ENCODE results near the gene RYR1.
A peak's percentile ranks its signal among the peaks of the same experiment; 100 is the strongest.
"Not testable (repeated sequence)": the region's sequence is repeated elsewhere in the genome, so short reads cannot be mapped to it uniquely, and the experiment has no call there.

The RYR1 gene

DNA sequence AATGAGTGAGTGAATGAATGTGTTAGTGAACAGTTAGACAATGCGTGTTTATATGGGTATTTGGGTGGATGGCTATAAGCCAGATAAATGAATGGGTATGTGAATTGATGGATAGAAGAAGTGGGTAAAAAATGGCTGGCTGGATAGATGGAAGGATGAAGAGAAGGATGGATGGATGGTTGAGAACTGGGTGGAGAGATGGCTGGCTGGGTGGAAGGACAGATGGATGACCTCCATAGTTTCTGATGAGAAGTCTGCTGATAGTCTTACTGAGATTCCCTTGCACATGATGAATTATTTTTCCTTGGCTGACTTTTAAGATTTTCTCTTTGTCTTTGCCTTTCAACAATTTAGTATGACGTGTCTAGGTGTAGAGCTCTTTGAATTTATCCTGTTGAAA lies 57.4 kb downstream of the RYR1 start:
- DNase-seq (ENCODE audit: low read depth in 2 of 2), result no peak

GRCh38 chr19:38492181-38492813 lies 58.8 kb downstream of the RYR1 start:
- no peak for DNase-seq (ENCODE audit: low read depth in 2 of 2)

DNA sequence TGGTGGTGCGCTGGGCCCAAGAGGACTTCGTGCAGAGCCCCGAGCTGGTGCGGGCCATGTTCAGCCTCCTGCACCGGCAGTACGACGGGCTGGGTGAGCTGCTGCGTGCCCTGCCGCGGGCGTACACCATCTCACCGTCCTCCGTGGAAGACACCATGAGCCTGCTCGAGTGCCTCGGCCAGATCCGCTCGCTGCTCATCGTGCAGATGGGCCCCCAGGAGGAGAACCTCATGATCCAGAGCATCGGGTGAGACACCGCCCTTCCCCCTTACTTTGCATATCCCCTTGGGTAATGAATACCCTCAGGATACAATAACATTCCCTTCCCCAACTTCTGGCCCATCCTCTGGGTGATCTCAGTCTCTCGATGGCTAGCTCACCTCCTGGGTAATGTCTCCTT lies 60.9 kb downstream of the RYR1 start:
- no peak for DNase-seq (ENCODE audit: low read depth in 2 of 2)

DNA sequence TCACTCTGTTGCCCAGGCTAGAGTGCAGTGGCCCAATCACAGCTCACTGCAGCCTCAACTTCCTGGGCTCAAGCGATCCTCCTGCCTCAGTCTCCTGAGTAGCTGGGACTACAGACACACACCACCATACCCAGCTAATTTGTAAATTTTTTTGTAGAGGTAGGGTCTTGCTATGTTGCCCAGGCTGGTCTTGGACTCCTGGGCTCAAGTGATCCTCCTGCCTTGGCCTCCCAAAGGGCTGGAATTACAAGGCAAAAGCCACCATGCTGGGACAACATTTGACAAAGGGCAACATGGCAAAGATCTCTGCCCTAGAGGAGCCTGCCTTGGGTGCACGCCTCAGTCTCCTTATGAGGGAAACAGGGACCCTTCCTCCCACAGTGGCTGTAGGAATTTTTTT lies 61.9 kb downstream of the RYR1 start:
- not testable (repeated sequence) for DNase-seq (ENCODE audit: low read depth in 2 of 2)

- no peak for DNase-seq (ENCODE audit: low read depth in 2 of 2)
Measured at GRCh38 chr19:38496116-38496515, 62.6 kb downstream of the RYR1 start.

GRCh38 chr19:38496603-38497487 lies 63.4 kb downstream of the RYR1 start:
- DNase-seq (ENCODE audit: low read depth in 2 of 2), result no peak

DNA sequence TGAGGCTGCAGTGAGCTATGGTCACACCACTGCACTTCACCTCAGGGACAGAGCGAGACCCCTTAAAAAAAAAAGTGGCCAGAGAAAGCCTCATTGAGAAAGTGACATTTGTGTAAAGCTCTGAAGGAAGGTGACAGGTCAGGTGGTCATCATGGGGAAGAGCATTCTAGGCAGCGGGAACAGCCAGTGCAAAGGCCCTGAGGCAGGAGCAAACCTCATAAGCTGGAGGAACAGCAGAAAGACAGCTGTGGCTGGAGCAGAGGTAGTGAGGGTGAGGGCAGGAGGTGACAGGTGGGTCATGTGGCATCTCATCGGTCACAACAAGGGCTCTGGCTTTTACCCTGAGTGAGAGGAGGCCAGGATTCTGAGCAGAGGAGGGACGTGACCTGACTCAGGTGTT lies 64.4 kb downstream of the RYR1 start:
- no peak for DNase-seq (ENCODE audit: low read depth in 2 of 2)

DNA sequence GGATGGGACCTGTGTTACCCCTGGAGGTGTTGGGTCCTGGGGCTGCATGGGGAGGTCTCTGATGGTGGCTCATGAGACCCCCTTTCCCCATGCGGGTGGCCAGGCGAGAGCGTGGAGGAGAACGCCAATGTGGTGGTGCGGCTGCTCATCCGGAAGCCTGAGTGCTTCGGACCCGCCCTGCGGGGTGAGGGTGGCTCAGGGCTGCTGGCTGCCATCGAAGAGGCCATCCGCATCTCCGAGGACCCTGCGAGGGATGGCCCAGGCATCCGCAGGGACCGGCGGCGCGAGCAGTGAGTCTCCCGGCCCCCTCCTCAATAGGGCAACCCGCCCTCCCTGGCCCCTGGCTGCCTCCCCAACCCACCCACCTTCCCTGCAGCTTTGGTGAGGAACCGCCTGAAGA lies 66.0 kb downstream of the RYR1 start:
- DNase-seq (ENCODE audit: low read depth in 2 of 2), result no peak

DNA sequence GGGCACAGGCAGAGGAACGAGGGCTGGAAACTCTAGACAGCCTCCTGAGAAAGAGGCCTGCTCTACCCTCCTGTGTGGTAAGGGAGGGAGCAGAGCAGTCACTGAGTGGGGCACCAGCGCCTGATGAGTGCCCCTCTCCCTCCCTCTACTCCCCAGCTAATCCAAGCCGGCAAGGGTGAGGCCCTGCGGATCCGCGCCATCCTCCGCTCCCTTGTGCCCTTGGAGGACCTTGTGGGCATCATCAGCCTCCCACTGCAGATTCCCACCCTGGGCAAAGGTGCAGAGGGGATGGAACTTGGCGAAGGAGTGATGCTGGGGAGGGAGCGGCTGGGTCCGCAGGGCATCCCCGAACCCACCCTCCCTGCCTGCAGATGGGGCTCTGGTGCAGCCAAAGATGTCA lies 67.0 kb downstream of the RYR1 start:
- DNase-seq (ENCODE audit: low read depth in 2 of 2), result no peak

DNA sequence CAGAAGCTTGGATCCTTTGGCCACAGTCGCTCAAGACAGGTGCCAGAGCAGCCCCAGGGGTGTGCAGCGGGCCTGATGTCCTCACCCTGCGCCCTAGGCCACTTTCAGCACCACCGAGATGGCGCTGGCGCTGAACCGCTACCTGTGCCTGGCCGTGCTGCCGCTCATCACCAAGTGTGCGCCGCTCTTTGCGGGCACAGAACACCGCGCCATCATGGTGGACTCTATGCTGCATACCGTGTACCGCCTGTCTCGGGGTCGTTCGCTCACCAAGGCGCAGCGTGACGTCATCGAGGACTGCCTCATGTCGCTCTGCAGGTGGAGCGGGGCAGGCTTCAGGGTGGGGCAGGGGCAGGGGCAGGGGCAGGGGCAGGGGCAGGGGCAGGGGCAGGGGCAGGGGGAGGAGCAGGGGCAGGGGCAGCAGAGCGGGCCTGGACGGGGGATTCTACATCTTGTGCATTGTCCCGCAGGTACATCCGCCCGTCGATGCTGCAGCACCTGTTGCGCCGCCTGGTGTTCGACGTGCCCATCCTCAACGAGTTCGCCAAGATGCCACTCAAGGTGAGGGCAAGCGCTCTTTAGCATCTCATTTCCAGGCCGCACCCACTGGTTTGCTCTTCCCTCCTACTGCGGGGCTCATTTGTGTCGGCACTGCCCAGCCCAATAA lies 69.1 kb downstream of the RYR1 start:
- DNase-seq (ENCODE audit: low read depth in 2 of 2), result no peak

- no peak for DNase-seq (ENCODE audit: low read depth in 2 of 2)
Measured at GRCh38 chr19:38503077-38503410, 69.6 kb downstream of the RYR1 start.

- DNase-seq (ENCODE audit: low read depth in 2 of 2), result no peak
Measured at GRCh38 chr19:38505958-38506357, 72.5 kb downstream of the RYR1 start.

GRCh38 chr19:38506375-38506722 lies 72.9 kb downstream of the RYR1 start:
- DNase-seq (ENCODE audit: low read depth in 2 of 2), result no peak

DNA sequence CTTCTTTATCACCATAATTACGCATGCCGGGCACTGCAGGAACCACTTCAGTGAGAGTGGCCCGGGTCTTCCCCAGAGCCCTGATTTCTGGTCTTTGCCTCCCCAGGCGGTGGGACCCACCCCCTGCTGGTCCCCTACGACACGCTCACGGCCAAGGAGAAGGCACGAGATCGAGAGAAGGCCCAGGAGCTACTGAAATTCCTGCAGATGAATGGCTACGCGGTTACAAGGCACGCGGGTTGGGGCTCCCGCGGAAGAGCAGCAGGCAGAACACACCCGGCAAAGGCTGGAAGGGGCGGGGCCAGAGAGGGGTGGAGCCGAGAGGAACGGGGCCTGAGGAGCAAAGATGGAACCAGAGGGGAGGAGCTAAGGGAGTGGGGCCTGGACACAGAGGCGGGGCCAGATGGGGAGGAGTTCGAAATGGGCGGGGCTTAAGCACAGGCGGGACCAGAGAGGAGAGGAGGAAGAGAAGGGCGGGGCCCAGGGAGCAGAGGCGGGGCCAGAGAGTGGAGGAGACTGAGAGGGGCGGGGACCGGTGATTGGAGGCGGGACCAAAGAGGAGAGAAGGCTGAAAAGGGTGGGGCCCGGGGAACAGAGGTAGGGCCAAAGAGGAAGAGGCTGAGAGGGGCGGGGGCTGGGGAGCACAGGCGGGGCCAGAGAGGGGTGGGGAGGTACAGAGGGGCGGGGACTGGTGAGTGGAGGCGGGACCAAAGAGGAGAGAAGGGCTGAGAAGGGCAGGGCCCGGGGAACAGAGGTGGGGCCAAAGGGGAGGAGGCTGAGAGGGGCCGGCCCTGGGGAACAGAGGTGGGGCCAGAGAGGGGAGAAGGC lies 73.4 kb downstream of the RYR1 start:
- peak in 1 of 2 donors; percentile 83 for DNase-seq (ENCODE audit: low read depth in 2 of 2)

GRCh38 chr19:38507551-38508127 lies 74.1 kb downstream of the RYR1 start:
- no peak for DNase-seq (ENCODE audit: low read depth in 2 of 2)

DNA sequence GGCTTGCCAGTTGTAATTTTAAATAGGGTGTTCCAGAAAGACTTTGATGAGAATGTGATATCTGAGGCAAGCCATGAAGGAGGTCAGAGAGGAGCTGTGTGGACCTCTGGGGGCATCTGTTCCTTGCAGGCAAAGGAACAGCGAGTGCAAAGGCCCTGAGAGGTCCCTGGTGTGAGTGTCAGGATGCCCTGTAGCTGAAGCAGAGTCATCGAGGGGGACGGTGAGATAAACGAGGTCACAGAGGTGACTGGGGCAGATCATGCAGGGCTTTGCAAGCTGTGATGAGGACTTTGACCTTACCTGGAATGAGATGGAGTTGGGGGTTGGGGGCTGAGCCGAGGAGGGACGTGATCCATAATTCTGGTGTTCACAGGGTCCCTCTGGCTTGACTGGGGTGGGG lies 75.0 kb downstream of the RYR1 start:
- no peak for DNase-seq (ENCODE audit: low read depth in 2 of 2)

DNA sequence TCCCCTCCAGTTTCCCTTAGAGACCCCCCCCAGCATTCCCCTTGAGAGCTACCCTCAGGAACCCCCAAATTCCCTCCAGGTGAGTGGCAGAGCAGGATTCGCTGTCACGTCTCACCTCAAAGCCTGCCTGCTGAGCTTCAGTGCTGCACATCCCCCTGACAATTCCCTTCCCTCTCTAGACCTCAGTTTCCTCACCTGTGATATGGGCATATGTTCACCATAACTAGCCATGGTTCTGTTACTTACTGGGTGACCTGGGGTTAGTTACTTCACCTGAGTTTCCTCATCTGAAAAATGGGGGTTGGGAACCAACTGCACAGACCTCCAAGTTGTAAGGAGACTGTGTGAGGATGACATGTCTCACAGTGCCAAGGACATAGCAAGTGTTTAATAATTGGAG lies 75.5 kb downstream of the RYR1 start:
- no peak for DNase-seq (ENCODE audit: low read depth in 2 of 2)

- no peak for DNase-seq (ENCODE audit: low read depth in 2 of 2)
Measured at GRCh38 chr19:38511074-38511708, 77.7 kb downstream of the RYR1 start.

GRCh38 chr19:38512277-38512676 lies 78.8 kb downstream of the RYR1 start:
- DNase-seq (ENCODE audit: low read depth in 2 of 2), result no peak

DNA sequence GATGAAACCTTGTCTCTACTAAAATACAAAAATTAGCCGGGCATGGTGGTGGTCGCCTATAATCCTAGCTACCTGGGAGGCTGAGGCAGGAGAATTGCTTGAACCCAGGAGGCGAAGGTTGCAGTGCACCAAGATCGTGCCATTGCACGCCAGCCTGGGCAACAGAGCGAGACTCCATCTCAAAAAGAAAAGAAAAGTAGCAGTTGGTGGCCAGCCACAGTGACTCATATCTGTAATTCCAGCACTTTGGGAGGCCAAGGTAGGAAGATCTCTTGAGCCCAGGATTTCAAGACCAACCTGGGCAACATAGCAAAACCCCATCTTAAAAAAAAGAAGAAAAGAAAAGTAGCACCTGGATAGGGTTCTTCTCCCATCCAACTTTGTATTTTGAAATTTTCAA lies 79.7 kb downstream of the RYR1 start:
- not testable (repeated sequence) for DNase-seq (ENCODE audit: low read depth in 2 of 2)

GRCh38 chr19:38513762-38514167 lies 80.3 kb downstream of the RYR1 start:
- DNase-seq (ENCODE audit: low read depth in 2 of 2), result no peak

Data from stimulated activated CD4-positive, alpha-beta T cell treated with anti-CD3 and anti-CD28 coated beads, Interleukin-1b, Interleukin-23, amount 100 ng/mL, for 4 hours (primary cell).